Thoracic aorta (tissue), 2 donors: ENCODE data around the gene PDE9A. TPM values are rescaled to one million over a fixed set of nuclear protein-coding genes. Genes with fewer than 3 reads are reported as not detected.
"Not testable (repeated sequence)": the region's sequence is repeated elsewhere in the genome, so short reads cannot be mapped to it uniquely, and the experiment has no call there.

ENCODE experiments used
- ATAC-seq: fragments of 150-250 bp; one replicate; pipeline ENCODE4 v1.8.0; 2017; ENCODE audit warnings: low read depth; ENCODE audit not compliant: insufficient number of reproducible peaks, low FRiP score
- DNase-seq: peaks from one replicate; pipeline ENCODE4 v3.0.0-alpha.2; 2020; ENCODE audit warnings: low spot score
- H3K27ac ChIP-seq, 2 donors: fragments of 200-600 bp; sonication (generic); 1 replicate in 1 of 2; 2 replicates in 1 of 2; pipeline ENCODE4 v1.5.1; 2016; ENCODE audit warnings: mild to moderate bottlenecking in 2 of 2, moderate library complexity in 2 of 2
- H3K27me3 ChIP-seq: fragments of 200-600 bp; sonication (generic); replicated peaks from 2 replicates; pipeline ENCODE4 v1.6.0; 2016; ENCODE audit warnings: mild to moderate bottlenecking; ENCODE audit not compliant: insufficient read depth
- H3K36me3 ChIP-seq: fragments of 200-600 bp; sonication (generic); one replicate; pipeline ENCODE4 v1.5.1; 2016
- H3K4me1 ChIP-seq, 2 donors: fragments of 200-600 bp; sonication (generic); 1 replicate in 1 of 2; 2 replicates in 1 of 2; pipeline versions ENCODE4 v1.5.1 to v1.6.0; 2016; ENCODE audit warnings: low read depth in 2 of 2, mild to moderate bottlenecking in 1 of 2; ENCODE audit not compliant: control insufficient read depth in 1 of 2
- H3K4me3 ChIP-seq: fragments of 200-600 bp; sonication (generic); 2 replicates; pipeline ENCODE4 v1.5.1; 2016; ENCODE audit warnings: mild to moderate bottlenecking
- H3K9me3 ChIP-seq: fragments of 200-600 bp; sonication (generic); 2 replicates; pipeline ENCODE4 v1.5.1; 2016
- total RNA-seq, 2 donors: library from RNA; depleted of rRNA; stranded (reverse); fragments of >200 nt; gene quantifications; one replicate each; pipeline versions ENCODE4 v1.1.0 to v1.2.3, GENCODE V29; 2016
- TF ChIP-seq, protein P1 (sequence below): fragments of 200-600 bp; sonication (generic); IDR thresholded peaks from one replicate; pipeline ENCODE4 v1.5.1; 2019; ENCODE audit warnings: antibody characterized with exemption

Gene PDE9A
- total RNA-seq, 2 donors from 2014 or later, result 4.2 to 4.7 TPM

DNA sequence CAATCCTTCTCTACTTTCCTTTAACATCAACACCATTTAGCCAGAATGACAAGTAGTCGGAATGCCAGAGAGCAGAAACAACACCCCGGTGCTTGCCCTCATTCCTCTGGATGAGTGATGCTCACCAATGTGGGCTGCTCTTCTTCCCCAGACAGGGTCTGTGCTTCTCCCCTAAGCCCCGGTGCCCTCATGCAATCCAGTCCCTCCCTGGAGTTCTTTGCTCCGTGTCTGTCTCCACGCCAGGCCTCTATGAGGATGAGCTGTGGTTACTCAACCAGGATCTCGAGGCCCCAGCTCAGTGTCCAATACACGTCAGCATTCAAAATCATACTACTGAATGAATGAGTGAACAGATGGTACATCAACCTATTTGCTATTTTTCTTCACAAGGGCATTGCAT is 29.7 kb upstream of the PDE9A start:
- Histone ChIP-seq H3K9me3 (no peaks in the 10 kb centered on the region), H3K4me3 (no peak overlapping the region), H3K4me1 (no peaks in the 10 kb centered on the region), H3K27ac (no peak overlapping the region), H3K36me3 (no peaks in the 10 kb centered on the region), H3K27me3 (peaks cover 4% of the 10 kb centered on the region)
- no peak for DNase-seq
- ATAC-seq, result no peak
- TF ChIP-seq, protein P1, sequence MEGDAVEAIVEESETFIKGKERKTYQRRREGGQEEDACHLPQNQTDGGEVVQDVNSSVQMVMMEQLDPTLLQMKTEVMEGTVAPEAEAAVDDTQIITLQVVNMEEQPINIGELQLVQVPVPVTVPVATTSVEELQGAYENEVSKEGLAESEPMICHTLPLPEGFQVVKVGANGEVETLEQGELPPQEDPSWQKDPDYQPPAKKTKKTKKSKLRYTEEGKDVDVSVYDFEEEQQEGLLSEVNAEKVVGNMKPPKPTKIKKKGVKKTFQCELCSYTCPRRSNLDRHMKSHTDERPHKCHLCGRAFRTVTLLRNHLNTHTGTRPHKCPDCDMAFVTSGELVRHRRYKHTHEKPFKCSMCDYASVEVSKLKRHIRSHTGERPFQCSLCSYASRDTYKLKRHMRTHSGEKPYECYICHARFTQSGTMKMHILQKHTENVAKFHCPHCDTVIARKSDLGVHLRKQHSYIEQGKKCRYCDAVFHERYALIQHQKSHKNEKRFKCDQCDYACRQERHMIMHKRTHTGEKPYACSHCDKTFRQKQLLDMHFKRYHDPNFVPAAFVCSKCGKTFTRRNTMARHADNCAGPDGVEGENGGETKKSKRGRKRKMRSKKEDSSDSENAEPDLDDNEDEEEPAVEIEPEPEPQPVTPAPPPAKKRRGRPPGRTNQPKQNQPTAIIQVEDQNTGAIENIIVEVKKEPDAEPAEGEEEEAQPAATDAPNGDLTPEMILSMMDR, result no peak

DNA sequence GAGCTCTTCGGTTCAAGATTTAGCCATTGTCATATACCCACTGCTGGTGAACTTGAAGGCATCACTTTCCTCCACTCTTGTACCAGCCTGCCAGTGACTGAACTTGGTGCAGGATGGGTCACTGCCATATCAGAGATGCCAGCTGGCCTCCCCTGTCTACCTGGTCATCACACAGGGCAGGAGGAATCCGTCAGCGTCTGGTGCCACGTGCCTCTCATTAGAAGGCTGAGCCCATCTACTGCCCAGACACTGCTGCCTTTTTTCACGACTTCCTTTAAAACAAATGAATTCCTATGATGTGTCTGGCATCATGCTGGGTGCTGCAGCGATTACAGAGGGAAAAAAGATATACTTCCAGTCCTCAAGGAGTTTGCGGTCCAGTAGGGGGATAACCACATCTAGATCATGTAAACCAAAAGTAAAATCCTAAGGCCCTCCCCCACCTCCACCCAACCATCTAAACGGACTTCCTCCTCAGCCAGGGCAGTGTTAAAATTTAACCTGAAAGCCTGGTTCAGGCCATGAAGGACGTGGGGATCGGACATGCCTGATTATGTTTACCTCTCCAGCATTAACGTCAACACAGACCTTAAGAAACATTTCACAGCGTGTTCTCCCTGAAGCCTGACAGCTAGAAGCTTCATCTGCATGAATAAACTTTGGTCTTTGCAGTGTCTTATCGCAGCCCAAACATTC is 29.2 kb upstream of the PDE9A start:
- H3K4me1 ChIP-seq, result no peaks in the 10 kb centered on the region
- no peak overlapping the region for H3K27ac ChIP-seq
- no peak for ATAC-seq
- H3K4me3 ChIP-seq, result no peak overlapping the region
- H3K36me3 ChIP-seq, result no peaks in the 10 kb centered on the region
- no peak for DNase-seq
- no peaks in the 10 kb centered on the region for H3K9me3 ChIP-seq
- H3K27me3 ChIP-seq, result no peaks in the 10 kb centered on the region
- TF ChIP-seq, protein P1, result no peak

DNA sequence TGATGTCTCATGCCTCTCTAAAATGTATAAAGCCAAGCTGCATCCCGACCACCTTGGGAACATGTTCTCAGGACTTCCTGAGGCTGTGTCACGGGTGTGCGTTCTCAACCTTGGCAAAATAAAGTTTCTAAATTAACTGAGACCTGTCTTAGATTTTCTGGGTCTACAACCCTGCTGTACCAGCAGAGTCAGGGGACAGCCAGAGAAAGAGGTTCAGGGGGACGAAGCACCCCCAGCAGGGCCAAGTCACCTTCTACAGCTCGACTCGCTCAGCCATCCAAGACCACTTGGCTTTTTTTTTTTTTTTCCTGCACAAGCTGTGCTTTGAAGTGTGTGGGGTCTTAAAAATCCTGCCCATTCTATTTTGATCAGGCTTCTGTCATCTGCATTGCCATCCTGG is 28.5 kb upstream of the PDE9A start:
- ATAC-seq (no peak), DNase-seq (no peak)
- H3K36me3 ChIP-seq, result no peaks in the 10 kb centered on the region
- H3K27ac ChIP-seq, result no peak overlapping the region
- no peak overlapping the region for H3K4me3 ChIP-seq
- no peaks in the 10 kb centered on the region for H3K4me1 ChIP-seq
- no peaks in the 10 kb centered on the region for H3K27me3 ChIP-seq
- H3K9me3 ChIP-seq, result no peaks in the 10 kb centered on the region
- TF ChIP-seq, protein P1, result no peak

DNA sequence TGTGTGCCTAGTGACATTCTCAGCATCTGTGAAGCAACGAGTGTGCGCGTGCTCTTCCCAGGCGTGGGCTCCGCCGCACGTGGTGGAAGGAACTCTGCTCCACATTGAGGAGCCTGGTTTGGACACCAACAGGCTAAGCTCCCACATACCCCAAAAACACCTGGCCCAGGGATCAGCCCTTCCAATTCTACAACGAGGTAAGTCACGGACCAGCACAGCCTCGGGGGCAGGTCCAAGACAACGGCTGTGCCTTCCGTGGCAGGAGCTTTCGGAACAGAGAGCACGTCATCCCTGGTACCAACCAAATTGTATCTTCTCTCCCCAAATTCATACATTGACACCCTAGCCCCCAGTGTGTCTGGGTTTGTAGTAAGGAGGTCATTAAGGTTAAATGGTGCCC is 27.2 kb upstream of the PDE9A start:
- no peak for DNase-seq
- Histone ChIP-seq H3K4me1 (no peaks in the 10 kb centered on the region), H3K4me3 (no peak overlapping the region), H3K27me3 (no peaks in the 10 kb centered on the region), H3K27ac (no peak overlapping the region), H3K9me3 (no peaks in the 10 kb centered on the region), H3K36me3 (no peaks in the 10 kb centered on the region)
- TF ChIP-seq, protein P1, result no peak
- ATAC-seq, result no peak

DNA sequence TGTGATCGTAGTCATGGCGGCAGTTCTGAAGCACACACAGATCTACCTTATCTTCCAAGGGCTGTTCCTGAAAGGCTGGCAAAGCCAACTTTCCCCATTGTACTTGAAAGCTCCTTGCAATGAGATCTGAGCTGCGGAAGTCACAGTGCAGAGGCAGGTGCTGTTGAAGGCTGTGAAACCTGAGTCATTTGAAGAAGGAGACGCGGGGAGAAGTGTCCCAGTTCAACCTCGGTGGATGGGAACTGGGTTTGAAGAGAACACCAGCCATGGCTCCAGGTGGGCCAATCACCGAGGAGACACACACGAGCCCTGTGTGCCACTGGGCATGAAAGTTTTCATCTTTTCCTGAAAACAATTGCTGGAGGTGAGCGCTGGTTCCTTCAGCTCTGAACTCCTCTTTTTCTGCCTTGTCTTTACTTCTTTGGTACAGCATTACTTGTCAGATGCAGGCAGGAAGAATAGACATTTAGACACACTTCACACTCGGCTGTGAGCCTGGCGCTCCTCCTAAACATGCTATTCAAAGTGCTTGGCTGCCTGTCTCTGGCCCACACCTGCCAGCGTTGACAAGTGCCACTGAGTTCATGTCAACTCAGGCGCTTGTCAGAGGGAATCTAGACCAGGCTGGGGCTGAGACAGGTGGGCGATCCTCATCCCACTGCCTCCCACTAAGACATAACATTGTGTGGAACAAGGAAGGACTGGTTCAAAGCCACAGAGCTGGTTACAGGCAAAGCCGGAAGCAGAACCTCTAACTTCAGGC is 25.7 kb upstream of the PDE9A start:
- ATAC-seq (no peak), DNase-seq (no peak)
- H3K4me3 ChIP-seq, result no peak overlapping the region
- no peaks in the 10 kb centered on the region for H3K36me3 ChIP-seq
- no peaks in the 10 kb centered on the region for H3K9me3 ChIP-seq
- no peaks in the 10 kb centered on the region for H3K4me1 ChIP-seq
- no peaks in the 10 kb centered on the region for H3K27me3 ChIP-seq
- TF ChIP-seq, protein P1, result no peak
- H3K27ac ChIP-seq, result no peak overlapping the region

DNA sequence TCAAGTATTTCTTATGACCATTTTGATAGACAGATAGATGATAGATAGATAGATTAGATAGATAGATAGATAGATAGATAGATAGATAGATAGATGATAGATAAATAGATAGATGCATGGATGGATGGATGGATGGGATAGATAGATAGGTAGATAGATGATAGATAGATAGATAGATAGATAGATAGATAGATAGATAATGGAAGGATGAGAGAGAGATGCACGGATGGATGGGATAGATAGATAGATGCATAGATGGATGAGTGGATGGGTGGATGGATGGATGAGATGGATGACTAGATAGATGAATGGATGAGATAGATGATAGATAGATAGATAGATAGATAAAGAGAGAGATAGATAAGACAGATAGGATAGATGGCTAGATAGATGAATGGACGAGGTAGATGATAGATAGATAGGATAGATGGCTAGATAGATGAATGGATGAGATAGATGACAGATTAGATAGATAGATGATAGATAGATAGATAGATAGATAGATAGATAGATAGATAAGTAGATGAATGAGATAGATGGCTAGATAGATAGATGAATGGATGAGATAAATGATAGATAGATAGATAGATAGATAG is 24.9 kb upstream of the PDE9A start:
- not testable (repeated sequence) for H3K27me3 ChIP-seq, H3K9me3 ChIP-seq, ATAC-seq, H3K4me1 ChIP-seq, DNase-seq, H3K27ac ChIP-seq, H3K36me3 ChIP-seq, H3K4me3 ChIP-seq
